PFSK-1 (cell line): ENCODE results near the gene APC2.

Source experiments
- FOXP2 ChIP-seq: optimal IDR thresholded peaks from 2 replicates; pipeline ENCODE3; 2011; ENCODE audit warnings: borderline replicate concordance, control low read depth, inconsistent platforms; ENCODE audit not compliant: insufficient read depth; ENCODE audit errors: extremely low read length, extremely low read depth
- POLR2AphosphoS5 ChIP-seq: IDR thresholded peaks from 2 replicates; pipeline ENCODE4 v1.6.1; 2012; ENCODE audit warnings: low read depth, mild to moderate bottlenecking, control low read depth, low read length, moderate library complexity
- SIN3A ChIP-seq: IDR thresholded peaks from 2 replicates; pipeline ENCODE4 v1.6.1; 2012; ENCODE audit warnings: mild to moderate bottlenecking, low read length, moderate library complexity, borderline replicate concordance; ENCODE audit not compliant: insufficient read depth
- TAF1 ChIP-seq: IDR thresholded peaks from 2 replicates; pipeline ENCODE4 v1.6.1; 2012; ENCODE audit warnings: low read length, control low read depth, borderline replicate concordance; ENCODE audit not compliant: insufficient read depth
- TF ChIP-seq, protein P1 (sequence below), 2 experiments: IDR thresholded peaks; 2 replicates each; pipeline versions ENCODE4 v1.6.1 to v1.8.0; 2011 to 2012; ENCODE audit warnings: low read depth in 2 of 2, low read length in 2 of 2, control low read depth in 1 of 2, inconsistent platforms in 1 of 2, mild to moderate bottlenecking in 1 of 2, moderate library complexity in 1 of 2; ENCODE audit not compliant: insufficient read depth in 1 of 2

APC2 gene

DNA sequence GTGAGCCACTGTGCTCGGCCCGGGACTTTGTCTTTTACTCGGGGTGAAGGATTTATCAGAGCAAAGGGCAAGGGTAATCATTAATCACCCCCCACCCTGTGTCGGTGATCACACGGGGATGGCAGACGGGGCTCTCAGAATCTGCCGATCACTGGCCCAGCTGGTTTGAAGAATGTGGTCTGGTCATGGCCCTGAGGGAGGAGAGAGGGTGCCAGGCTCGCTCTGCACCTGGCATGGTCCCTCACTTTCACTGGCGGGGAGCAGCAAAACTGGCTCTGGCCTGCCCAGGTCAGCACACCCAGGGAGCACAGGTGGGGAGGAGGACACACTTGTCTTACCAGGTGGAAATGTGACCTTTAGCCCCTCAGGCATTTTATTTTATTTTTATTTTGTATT, 51.3 kb downstream of the APC2 start:
- TF ChIP-seq, protein P1, sequence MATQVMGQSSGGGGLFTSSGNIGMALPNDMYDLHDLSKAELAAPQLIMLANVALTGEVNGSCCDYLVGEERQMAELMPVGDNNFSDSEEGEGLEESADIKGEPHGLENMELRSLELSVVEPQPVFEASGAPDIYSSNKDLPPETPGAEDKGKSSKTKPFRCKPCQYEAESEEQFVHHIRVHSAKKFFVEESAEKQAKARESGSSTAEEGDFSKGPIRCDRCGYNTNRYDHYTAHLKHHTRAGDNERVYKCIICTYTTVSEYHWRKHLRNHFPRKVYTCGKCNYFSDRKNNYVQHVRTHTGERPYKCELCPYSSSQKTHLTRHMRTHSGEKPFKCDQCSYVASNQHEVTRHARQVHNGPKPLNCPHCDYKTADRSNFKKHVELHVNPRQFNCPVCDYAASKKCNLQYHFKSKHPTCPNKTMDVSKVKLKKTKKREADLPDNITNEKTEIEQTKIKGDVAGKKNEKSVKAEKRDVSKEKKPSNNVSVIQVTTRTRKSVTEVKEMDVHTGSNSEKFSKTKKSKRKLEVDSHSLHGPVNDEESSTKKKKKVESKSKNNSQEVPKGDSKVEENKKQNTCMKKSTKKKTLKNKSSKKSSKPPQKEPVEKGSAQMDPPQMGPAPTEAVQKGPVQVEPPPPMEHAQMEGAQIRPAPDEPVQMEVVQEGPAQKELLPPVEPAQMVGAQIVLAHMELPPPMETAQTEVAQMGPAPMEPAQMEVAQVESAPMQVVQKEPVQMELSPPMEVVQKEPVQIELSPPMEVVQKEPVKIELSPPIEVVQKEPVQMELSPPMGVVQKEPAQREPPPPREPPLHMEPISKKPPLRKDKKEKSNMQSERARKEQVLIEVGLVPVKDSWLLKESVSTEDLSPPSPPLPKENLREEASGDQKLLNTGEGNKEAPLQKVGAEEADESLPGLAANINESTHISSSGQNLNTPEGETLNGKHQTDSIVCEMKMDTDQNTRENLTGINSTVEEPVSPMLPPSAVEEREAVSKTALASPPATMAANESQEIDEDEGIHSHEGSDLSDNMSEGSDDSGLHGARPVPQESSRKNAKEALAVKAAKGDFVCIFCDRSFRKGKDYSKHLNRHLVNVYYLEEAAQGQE (IDR thresholded peaks at IDR 0.05; ENCODE audit: insufficient read depth in 1 of 2, low read depth in 2 of 2, low read length in 2 of 2): no peak
- TF ChIP-seq SIN3A (no peak), POLR2AphosphoS5 (no peak), FOXP2 (no peak), TAF1 (no peak)

DNA sequence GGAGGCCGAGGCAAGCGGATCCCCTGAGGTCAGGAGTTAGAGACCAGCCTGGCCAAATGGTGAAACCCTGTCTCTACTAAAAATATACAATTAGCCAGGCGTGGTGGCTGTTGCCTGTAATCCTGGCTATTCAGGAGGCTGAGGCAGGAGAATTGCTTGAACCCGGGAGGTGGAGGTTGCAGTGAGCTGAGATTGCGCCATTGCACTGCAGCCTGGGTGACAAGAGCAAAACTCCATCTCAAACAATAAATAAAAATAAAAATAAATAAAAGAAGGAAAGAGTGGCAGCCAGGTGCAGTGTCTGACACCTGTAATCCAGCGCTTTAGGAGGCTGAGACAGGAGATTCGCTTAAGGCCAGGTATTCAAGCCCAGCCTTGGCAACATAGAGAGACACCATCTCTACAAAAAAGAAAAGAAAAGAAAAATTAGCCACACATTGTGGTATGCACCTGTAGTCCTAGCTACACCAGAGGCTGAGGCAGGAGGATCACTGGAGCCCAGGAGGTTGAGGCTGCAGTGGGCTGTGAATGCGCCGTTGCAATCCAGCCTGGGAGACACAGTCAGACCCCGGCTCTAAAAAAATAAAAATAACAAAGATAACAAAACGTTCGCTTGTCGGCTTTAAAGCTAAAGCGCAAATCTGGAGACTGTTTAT, 52.6 kb downstream of the APC2 start:
- TF ChIP-seq TAF1: no peak
- TF ChIP-seq POLR2AphosphoS5: no peak
- TF ChIP-seq SIN3A: no peak

DNA sequence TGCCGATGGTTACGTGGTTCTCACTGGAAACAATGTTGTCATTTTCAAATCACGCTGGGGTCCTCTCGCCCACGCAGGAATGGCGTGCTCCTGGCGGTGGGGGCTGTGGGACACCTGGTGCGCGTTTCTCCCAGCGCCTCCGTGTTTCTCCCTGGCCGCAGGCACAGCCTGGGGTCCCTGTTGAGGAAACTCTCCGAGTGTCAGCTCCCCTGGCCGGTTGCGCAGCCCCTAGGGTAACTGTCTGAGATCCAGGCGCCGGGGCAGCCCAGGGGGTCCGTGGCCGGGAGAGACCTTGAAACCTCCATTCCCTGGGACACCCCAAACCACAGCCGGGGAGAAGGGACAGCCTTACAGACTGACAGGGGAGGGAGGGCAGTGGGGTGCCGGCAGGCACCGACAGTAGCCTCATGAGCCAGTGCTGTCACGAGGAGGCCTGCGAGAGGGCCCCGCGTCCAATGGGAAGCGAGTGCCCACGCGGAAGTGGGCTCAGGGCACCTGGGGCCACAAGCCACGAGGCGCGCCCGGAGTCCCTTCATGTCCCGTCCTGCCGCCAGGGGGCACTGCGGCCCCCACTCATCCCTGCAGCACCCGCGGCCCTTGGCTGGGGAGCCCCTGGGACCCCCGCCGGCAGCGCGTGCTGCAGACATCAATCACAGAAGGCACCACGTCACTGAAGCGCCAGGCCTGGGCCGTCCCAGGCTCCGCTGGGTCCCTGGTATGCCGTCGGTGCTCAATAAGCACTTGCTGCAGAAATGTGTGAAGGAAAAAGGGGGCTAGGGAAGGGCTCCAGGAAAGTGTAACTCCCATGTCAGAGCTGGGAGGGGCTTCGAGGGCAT, 53.4 kb downstream of the APC2 start:
- no peak for TF ChIP-seq SIN3A
- no peak for TF ChIP-seq TAF1
- no peak for TF ChIP-seq POLR2AphosphoS5
- peak; percentile 12 for TF ChIP-seq FOXP2
- TF ChIP-seq, protein P1 (IDR thresholded peaks at IDR 0.05; ENCODE audit: insufficient read depth in 1 of 2, low read depth in 2 of 2, low read length in 2 of 2): no peak

DNA sequence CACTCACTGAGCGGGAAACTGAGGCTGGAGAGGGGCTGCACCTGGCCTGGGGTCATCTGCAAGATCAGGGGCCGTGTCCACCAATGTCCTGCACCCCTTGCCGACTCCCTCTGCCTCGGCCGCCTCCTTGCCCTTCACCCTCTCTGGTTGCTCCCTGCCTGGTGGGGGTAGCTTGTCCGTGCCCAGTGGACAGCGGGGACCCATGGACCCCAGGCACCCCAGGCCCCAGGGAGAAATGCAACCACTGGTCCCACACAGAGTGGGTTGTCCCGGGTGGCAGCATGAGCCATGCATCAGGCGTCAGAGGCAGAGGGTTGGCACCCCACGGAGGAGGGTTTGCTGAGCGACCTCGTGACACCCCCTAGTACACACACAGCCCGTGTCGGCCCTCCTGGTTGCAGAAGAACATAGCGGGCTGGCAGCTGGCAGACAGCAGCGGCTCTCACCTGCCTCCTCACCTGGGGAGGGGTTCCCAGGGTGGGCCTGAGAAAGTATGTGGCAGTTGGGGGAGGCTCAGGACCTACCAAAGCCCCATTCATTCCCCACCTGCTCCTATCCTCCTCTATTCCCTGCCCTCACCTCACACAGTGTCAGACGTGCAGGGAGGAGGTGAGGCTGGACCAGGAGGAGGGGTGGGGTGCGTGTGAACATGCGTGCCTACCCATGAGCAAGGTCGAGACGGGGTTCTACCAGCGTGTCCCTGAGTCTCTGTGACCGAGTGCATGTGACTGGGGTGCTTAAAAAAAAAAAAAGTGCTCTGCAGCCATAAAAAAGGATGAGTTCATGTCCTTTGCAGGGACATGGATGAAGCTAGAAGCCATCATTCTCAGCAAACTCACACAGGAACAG, 54.2 kb downstream of the APC2 start:
- TF ChIP-seq SIN3A (no peak), POLR2AphosphoS5 (no peak), TAF1 (no peak)

DNA sequence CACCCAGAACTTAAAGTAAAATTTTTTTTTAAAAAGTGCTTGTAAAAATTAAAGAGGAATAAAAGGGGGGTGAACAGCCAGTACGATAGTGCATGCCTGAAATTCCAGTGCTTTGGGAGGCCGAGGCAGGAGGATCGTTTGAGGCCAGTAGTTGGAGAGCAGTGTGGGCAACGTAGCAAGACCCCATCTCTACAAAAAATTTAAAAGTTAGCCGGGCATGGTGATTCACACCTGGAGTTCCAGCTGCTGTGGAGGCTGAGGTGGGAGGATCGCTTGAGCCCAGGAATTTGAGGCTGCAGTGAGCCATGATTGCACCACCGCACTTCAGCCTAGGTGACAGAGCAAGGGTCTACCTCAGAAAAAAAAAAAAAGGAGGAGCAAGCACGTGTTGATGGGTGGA, 55.1 kb downstream of the APC2 start:
- TF ChIP-seq SIN3A (no peak), FOXP2 (no peak), POLR2AphosphoS5 (no peak), TAF1 (no peak)
- TF ChIP-seq, protein P1 (IDR thresholded peaks at IDR 0.05; ENCODE audit: insufficient read depth in 1 of 2, low read depth in 2 of 2, low read length in 2 of 2): no peak
